Thoracic aorta (tissue), 2 donors: Measurements from ENCODE around the gene CACYBP. TPM values are rescaled to one million over a fixed set of nuclear protein-coding genes. Genes with fewer than 3 reads are reported as not detected.

ENCODE experiments used
- ATAC-seq: fragments of 150-250 bp; one replicate; pipeline ENCODE4 v1.8.0; 2017; ENCODE audit warnings: low read depth; ENCODE audit not compliant: insufficient number of reproducible peaks, low FRiP score
- DNase-seq: peaks from one replicate; pipeline ENCODE4 v3.0.0-alpha.2; 2020; ENCODE audit warnings: low spot score
- H3K27ac ChIP-seq, 2 donors: fragments of 200-600 bp; sonication (generic); 1 replicate in 1 of 2; 2 replicates in 1 of 2; pipeline ENCODE4 v1.5.1; 2016; ENCODE audit warnings: mild to moderate bottlenecking in 2 of 2, moderate library complexity in 2 of 2
- H3K27me3 ChIP-seq: fragments of 200-600 bp; sonication (generic); replicated peaks from 2 replicates; pipeline ENCODE4 v1.6.0; 2016; ENCODE audit warnings: mild to moderate bottlenecking; ENCODE audit not compliant: insufficient read depth
- H3K36me3 ChIP-seq: fragments of 200-600 bp; sonication (generic); one replicate; pipeline ENCODE4 v1.5.1; 2016
- H3K4me1 ChIP-seq, 2 donors: fragments of 200-600 bp; sonication (generic); 1 replicate in 1 of 2; 2 replicates in 1 of 2; pipeline versions ENCODE4 v1.5.1 to v1.6.0; 2016; ENCODE audit warnings: low read depth in 2 of 2, mild to moderate bottlenecking in 1 of 2; ENCODE audit not compliant: control insufficient read depth in 1 of 2
- H3K4me3 ChIP-seq: fragments of 200-600 bp; sonication (generic); 2 replicates; pipeline ENCODE4 v1.5.1; 2016; ENCODE audit warnings: mild to moderate bottlenecking
- H3K9me3 ChIP-seq: fragments of 200-600 bp; sonication (generic); 2 replicates; pipeline ENCODE4 v1.5.1; 2016
- CTCF ChIP-seq: fragments of 200-600 bp; sonication (generic); IDR thresholded peaks from one replicate; pipeline ENCODE4 v1.5.1; 2019; ENCODE audit warnings: antibody characterized with exemption
- total RNA-seq, 2 donors: library from RNA; depleted of rRNA; stranded (reverse); fragments of >200 nt; gene quantifications; one replicate each; pipeline versions ENCODE4 v1.1.0 to v1.2.3, GENCODE V29; 2016

Gene CACYBP
- total RNA-seq, 2 donors from 2014 or later: 54.8 to 55.0 TPM

GRCh38 chr1:174956086-174956485 is 43.7 kb upstream of the CACYBP start:
- Histone ChIP-seq H3K27ac (no peak overlapping the region), H3K4me3 (no peak overlapping the region), H3K27me3 (no peaks in the 10 kb centered on the region), H3K4me1 (peaks cover 9 to 10% of the 10 kb centered on the region in 2 donors), H3K36me3 (no peaks in the 10 kb centered on the region), H3K9me3 (no peaks in the 10 kb centered on the region)
- no peak for TF ChIP-seq CTCF
- ATAC-seq (no peak), DNase-seq (no peak)

- TF ChIP-seq CTCF: no peak
- Histone ChIP-seq H3K27ac (no peak overlapping the region), H3K9me3 (no peaks in the 10 kb centered on the region), H3K4me3 (no peak overlapping the region), H3K4me1 (peaks cover 9 to 10% of the 10 kb centered on the region in 2 donors), H3K36me3 (no peaks in the 10 kb centered on the region), H3K27me3 (no peaks in the 10 kb centered on the region)
- DNase-seq: no peak
- ATAC-seq: no peak
Measured at GRCh38 chr1:174956976-174957375, 42.8 kb upstream of the CACYBP start.

- no peak for ATAC-seq
Measured at GRCh38 chr1:174957829-174958228, 41.9 kb upstream of the CACYBP start.

GRCh38 chr1:174958396-174958795 is 41.4 kb upstream of the CACYBP start:
- H3K27me3 ChIP-seq: no peaks in the 10 kb centered on the region
- H3K9me3 ChIP-seq: no peaks in the 10 kb centered on the region
- no peak for ATAC-seq
- H3K4me1 ChIP-seq: peaks cover 9 to 16% of the 10 kb centered on the region in 2 donors
- no peak overlapping the region for H3K27ac ChIP-seq
- DNase-seq: no peak
- H3K36me3 ChIP-seq: no peaks in the 10 kb centered on the region
- no peak for TF ChIP-seq CTCF
- H3K4me3 ChIP-seq: no peak overlapping the region

More at GRCh38 chr1:174957829-174958228, 41.9 kb upstream of the CACYBP start:
- Histone ChIP-seq H3K4me1 (peaks cover 9 to 10% of the 10 kb centered on the region in 2 donors), H3K9me3 (no peaks in the 10 kb centered on the region), H3K4me3 (no peak overlapping the region), H3K27ac (no peak overlapping the region), H3K27me3 (no peaks in the 10 kb centered on the region), H3K36me3 (no peaks in the 10 kb centered on the region)
- no peak for DNase-seq
- TF ChIP-seq CTCF: no peak

- Histone ChIP-seq H3K9me3 (no peaks in the 10 kb centered on the region), H3K27ac (no peak overlapping the region), H3K4me3 (no peak overlapping the region), H3K27me3 (no peaks in the 10 kb centered on the region), H3K4me1 (peaks cover 9 to 26% of the 10 kb centered on the region in 2 donors), H3K36me3 (no peaks in the 10 kb centered on the region)
- DNase-seq: no peak
- no peak for ATAC-seq
- TF ChIP-seq CTCF: no peak
Measured at GRCh38 chr1:174960362-174960761, 39.4 kb upstream of the CACYBP start.
